Right lobe of liver (tissue), 6 donors: Measurements from ENCODE around the gene TCP1. TPM values are rescaled to one million over a fixed set of nuclear protein-coding genes. Genes with fewer than 3 reads are reported as not detected.

Source experiments
- ATAC-seq, 4 donors: fragments of 200-7000 bp; cut with Tn5 transposase; one replicate each; pipeline ENCODE4 v1.9.1; 2020; ENCODE audit warnings: mild to moderate bottlenecking in 4 of 4, moderate library complexity in 4 of 4
- DNase-seq, 3 donors: peaks; one replicate each; pipeline ENCODE4 v3.0.0-alpha.2; 2020
- H3K27ac ChIP-seq, 3 donors: fragments of 200-600 bp; one replicate each; pipeline ENCODE4 v1.8.0; 2022
- H3K27me3 ChIP-seq, 2 donors: fragments of 200-600 bp; one replicate each; pipeline ENCODE4 v1.8.0; 2022
- H3K36me3 ChIP-seq, 4 donors: fragments of 200-600 bp; sonication (generic) in 1 of 4; one replicate each; pipeline versions ENCODE4 v1.5.1 to v1.8.0; 2017 to 2022; ENCODE audit warnings: control low read depth in 1 of 4
- H3K4me1 ChIP-seq, 4 donors: fragments of 200-600 bp; sonication (generic) in 1 of 4; one replicate each; pipeline versions ENCODE4 v1.5.1 to v1.8.0; 2017 to 2022; ENCODE audit warnings: control low read depth in 1 of 4
- H3K4me3 ChIP-seq, 3 donors: fragments of 200-600 bp; one replicate each; pipeline ENCODE4 v1.8.0; 2022
- H3K9me3 ChIP-seq, 4 donors: fragments of 200-600 bp; sonication (generic) in 1 of 4; one replicate each; pipeline versions ENCODE4 v1.5.1 to v1.8.0; 2017 to 2022; ENCODE audit warnings: control low read depth in 1 of 4
- POLR2A ChIP-seq: fragments of 450-650 bp; IDR thresholded peaks from one replicate; pipeline ENCODE4 v1.6.1; 2017; ENCODE audit warnings: antibody characterized with exemption, mild to moderate bottlenecking
- whole genome bisulfite sequencing: methylation state at CpG from one replicate; pipeline ENCODE4 v1.1.6; 2018; ENCODE audit warnings: low coverage, low lambda C conversion rate; ENCODE audit not compliant: insufficient coverage; ENCODE audit errors: missing lambda C conversion rate; 5-methylcytosine and 5-hydroxymethylcytosine counted together
- intact Hi-C, 2 donors: fragments of 100-400 bp; cut with DNase I; formaldehyde crosslinking; loops; one replicate each; pipeline versions ENCODE4 v1.11.2 to v1.14.1; 2022
- long read RNA-seq: library from polyadenylated mRNA; unstranded; transcript quantifications from one replicate; pipeline ENCODE4 v2.0.0, GENCODE V29; 2019
- total RNA-seq, 6 experiments: library from RNA; depleted of rRNA in 2 of 6; stranded (reverse); fragments of >200 nt in 2 of 6; fragmentation: NEBNext Ultra II Directional in 3 of 6; extraction: Animal tissue kit (Norgen Biotek cat#: 25700) in 3 of 6; gene quantifications; one replicate each; pipeline versions ENCODE4 v1.1.0 to v1.2.4, GENCODE V29; 2016 to 2023
- TF ChIP-seq, protein P1 (sequence below), 4 donors: fragments of 200-600 bp in 3 of 4; fragments of 450-650 bp in 1 of 4; IDR thresholded peaks; one replicate each; pipeline versions ENCODE4 v1.5.1 to v1.8.0; 2016 to 2022; ENCODE audit warnings: antibody characterized with exemption in 4 of 4, mild to moderate bottlenecking in 2 of 4
- donor health status: DM: no; HTN: yes; CAD: no.
- donor health status: DM: no; HTN: no; CAD: no.
- donor health status: DM: no; HTN: no; CAD: no.
- donor health status: DM: no; HTN: yes; CAD: no.
- donor health status: DM: no; HTN: yes; CAD: no.

Gene TCP1
- 10 to 100 TPM; 50.4 to 97.1 (median 77.8) TPM for total RNA-seq
- long read RNA-seq, transcript TCP1-201 (12 exons, 2,499 nt), result major isoform, 34 of 36 reads
- long read RNA-seq, partial matches to known transcripts, result 2 of 36 reads
- long read RNA-seq, other reads (novel, unspliced or antisense), result 0 of 36 reads

DNA sequence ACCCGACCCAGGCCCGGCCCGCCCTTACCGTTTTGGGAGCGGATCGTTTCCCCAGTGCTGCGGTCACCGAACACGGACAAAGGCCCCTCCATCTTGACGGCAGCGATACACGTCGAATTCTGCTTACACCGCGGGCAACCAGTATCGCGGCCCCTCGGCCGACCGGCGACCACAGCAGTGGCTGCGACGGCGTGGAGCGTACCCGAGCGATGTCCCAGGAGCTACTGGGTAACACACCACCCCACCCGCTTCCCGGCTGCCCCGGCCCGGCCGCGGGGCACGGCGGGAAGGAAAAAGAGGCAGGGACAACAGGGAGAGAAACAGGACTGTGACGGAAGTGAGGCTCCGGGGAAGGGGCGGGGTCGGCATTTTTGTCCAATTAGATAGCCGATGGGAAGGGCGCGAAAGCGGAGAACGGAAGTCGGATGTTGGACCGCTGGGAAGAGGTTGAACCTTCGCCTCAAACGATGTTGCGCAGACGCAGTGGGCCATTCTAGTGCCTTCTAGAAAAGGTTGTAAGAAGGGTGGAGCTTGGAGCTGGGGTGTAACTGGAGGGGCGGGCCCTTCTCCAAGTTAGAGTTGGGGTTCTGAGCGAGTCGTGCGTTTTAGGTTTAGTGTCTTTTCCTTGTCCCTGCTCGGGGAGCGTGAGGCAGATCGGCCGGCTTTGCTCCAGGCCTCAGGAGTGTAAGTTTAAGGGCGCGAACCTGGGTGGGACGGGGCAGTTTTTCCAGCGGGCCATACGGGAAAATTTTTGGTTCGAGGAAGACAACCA is at the start of gene TCP1:
TCP1 (minus strand) TSS at position 226 of the 772 bp plus-strand sequence; CDS start at position 92, 134 bp downstream.
- Histone ChIP-seq H3K4me1 (peaks cover 0 to 37% (median 12%) of the 10 kb centered on the region in 4 donors), H3K36me3 (peaks cover 6 to 52% (median 24%) of the 10 kb centered on the region in 4 donors)

DNA sequence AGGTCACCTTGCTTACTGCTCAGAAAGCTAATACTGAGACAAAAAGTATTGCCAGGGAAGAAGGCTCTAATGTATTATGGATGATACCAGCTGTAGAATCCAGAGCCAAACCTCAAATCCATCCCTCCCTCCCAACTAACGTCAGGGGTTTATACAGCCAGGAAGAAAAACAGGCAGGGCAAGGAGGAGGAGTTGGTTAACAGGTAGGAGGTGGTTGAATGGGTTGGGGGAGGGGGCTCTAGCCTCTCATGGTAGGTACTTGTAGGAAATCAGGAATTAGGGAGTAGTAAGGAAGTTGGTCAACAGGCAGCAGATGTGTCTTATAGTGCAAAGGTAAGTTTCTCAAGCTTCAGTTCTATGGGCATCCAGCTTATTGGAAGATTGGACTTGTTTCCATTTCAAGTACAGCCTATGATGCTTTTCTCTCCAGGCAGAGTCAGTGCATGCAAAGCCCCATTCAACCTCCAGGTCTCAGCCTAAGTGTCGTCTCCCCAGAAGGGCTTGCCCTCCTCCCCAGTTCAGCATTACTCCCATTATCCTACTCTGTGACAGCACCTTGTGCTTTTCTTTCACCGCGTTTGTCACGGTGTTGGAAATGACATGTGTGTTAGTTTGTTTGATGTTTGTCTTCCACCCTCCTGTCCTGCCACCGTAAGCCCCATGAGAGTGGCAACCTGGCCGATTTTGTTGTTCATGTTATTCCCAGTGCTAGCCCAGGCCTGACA is 48.8 kb upstream of the TCP1 start:
- H3K4me1 ChIP-seq, result no peaks in the 10 kb centered on the region
- H3K36me3 ChIP-seq, result no peaks in the 10 kb centered on the region
- no peak for TF ChIP-seq POLR2A
- TF ChIP-seq, protein P1, sequence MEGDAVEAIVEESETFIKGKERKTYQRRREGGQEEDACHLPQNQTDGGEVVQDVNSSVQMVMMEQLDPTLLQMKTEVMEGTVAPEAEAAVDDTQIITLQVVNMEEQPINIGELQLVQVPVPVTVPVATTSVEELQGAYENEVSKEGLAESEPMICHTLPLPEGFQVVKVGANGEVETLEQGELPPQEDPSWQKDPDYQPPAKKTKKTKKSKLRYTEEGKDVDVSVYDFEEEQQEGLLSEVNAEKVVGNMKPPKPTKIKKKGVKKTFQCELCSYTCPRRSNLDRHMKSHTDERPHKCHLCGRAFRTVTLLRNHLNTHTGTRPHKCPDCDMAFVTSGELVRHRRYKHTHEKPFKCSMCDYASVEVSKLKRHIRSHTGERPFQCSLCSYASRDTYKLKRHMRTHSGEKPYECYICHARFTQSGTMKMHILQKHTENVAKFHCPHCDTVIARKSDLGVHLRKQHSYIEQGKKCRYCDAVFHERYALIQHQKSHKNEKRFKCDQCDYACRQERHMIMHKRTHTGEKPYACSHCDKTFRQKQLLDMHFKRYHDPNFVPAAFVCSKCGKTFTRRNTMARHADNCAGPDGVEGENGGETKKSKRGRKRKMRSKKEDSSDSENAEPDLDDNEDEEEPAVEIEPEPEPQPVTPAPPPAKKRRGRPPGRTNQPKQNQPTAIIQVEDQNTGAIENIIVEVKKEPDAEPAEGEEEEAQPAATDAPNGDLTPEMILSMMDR (IDR thresholded peaks at IDR 0.05), result no peak
- intact Hi-C loops, result no loop called here
- ATAC-seq (no peak), DNase-seq (no peak)
- WGBS, result 73% methylated on average over 7 of the region's 7 CpGs
- no peak overlapping the region for H3K4me3 ChIP-seq
- no peaks in the 10 kb centered on the region for H3K27me3 ChIP-seq
- H3K27ac ChIP-seq, result no peak overlapping the region
- H3K9me3 ChIP-seq, result no peaks in the 10 kb centered on the region

More for the DNA sequence above, at the start of gene TCP1:
- peak; percentile 99 for TF ChIP-seq POLR2A
- TF ChIP-seq, protein P1 (IDR thresholded peaks at IDR 0.05), result no peak
- Histone ChIP-seq H3K27ac (peak within 1 kb of the TSS; percentile 98 to 100 (median 98)), H3K9me3 (no peaks in the 10 kb centered on the region), H3K4me3 (peak within 1 kb of the TSS; percentile 88 to 97 (median 95)), H3K27me3 (no peaks in the 10 kb centered on the region)
- 1% methylated on average over 20 of the region's 64 CpGs for WGBS
- ATAC-seq (peak; percentile 84 to 90 (median 88)), DNase-seq (peak; percentile 99 to 100 (median 99))
- intact Hi-C loops, result no loop called here

DNA sequence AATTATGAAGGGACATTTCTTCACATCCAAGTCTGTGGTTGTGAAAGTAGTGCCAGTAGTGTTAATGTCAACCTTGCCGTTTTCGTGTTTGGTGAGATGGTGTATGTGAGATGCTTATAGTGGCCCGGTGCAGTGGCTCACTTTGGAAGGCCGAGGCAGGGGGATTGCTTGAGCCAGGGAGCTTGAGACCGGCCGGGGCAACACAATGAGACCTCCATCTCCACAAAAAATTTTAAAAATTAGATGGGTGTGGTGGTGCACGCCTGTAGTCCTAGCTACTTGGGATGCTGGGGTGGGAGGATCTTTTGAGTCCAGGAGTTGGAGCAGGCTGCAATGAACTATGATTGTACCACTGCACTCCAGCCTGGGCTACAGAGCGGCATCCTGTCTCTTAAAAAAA is 48.1 kb upstream of the TCP1 start:
- intact Hi-C loops, result no loop called here
- WGBS, result 66% methylated on average over 8 of the region's 8 CpGs
- Histone ChIP-seq H3K36me3 (no peaks in the 10 kb centered on the region), H3K27me3 (no peaks in the 10 kb centered on the region), H3K9me3 (no peaks in the 10 kb centered on the region), H3K27ac (no peak overlapping the region), H3K4me1 (no peaks in the 10 kb centered on the region), H3K4me3 (no peak overlapping the region)
- TF ChIP-seq, protein P1 (IDR thresholded peaks at IDR 0.05), result no peak
- TF ChIP-seq POLR2A, result no peak
- DNase-seq (no peak), ATAC-seq (no peak)

DNA sequence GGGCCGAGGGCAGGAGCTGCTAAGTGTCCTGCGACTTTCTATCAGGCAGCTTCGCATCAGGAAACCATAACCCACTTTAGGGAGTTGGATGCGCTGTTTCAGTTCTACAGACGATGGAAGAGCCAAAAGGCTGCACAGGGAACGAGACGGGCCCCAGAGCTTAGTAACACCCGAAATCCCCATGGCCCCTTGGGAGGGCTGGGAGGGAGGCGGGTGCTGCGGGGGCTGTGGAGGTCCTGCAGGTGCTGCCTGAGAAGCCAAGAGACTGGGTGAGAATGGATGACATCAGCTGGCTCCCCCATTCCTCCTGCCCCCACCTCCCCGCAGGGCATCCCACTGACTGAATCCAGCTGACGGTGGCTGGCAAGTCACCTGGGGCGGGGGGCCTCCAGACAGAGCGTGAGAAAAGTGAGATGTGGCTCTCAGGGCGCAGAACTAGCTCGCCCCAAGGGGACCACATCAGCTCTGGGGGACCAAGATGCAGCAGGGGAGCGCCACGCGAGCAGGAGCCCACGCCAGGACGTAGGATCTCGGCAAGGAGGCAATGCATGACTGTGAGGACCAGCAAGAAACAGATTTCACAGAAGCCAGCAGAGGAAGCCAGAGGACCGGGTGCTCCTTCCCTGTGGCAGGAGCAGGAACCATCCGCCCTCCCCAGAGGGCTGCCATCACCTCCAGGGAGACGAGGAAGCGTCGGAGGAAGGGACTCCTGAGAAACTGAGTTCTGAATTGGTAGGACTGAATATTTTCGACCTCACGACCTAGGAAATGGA is 47.5 kb upstream of the TCP1 start:
- no peak for ATAC-seq
- 74% methylated on average over 10 of the region's 29 CpGs for WGBS
- no peak for DNase-seq
- intact Hi-C loops, result no loop called here
- Histone ChIP-seq H3K4me3 (no peak overlapping the region), H3K4me1 (no peaks in the 10 kb centered on the region), H3K27me3 (no peaks in the 10 kb centered on the region), H3K36me3 (no peaks in the 10 kb centered on the region), H3K27ac (no peak overlapping the region), H3K9me3 (no peaks in the 10 kb centered on the region)
- TF ChIP-seq, protein P1 (IDR thresholded peaks at IDR 0.05), result no peak
